ENCODE results near the gene AOC2. TPM values are rescaled to one million over a fixed set of nuclear protein-coding genes. Genes with fewer than 3 reads are reported as not detected.

Gene AOC2
- total and polyA plus RNA-seq, 9 of the 15 experiments (the other 6 are each of a cell fraction or from before 2014, with no cell fraction given), result 0.08 to 0.91 (median 0.49) TPM

DNA sequence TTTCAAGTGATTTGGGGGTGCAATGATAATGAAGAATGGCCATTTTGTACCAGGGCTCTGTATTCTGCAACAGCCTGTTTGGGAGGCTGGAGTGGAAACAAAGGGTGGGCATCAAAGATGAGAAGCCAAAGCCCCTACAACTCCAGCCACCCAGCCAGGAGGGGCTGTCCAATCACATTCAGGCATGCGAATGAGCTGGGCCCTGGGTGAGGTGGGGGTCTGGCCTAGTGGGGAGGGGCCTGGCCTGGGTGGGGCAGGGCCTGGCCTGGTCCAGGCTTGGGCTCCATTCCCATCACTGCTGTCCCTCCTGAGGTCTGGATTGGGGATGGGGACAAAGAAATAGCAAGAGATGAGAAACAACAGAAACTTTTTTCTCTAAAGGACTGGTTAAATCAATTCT, 13.0 kb downstream of the AOC2 start:
- H3K36me3 ChIP-seq (ENCODE audit: control insufficient read depth, insufficient read depth, low read length), result no peaks in the 10 kb centered on the region
- WGBS (ENCODE audit: insufficient coverage, low coverage, missing lambda C conversion rate), result 50% methylated on average over 1 of the region's 1 CpG
- FAIRE-seq (no peak), ATAC-seq (no peak), DNase-seq (ENCODE audit: extremely low read depth in 1 of 4, low spot score in 3 of 4) (no peak)
- H4K20me1 ChIP-seq (replicated peaks; ENCODE audit: control insufficient read depth, insufficient read depth, low read length), result no peaks in the 10 kb centered on the region
- no peak overlapping the region for H3K4me3 ChIP-seq
- intact Hi-C loops (cut with micrococcal nuclease), result no loop called here
- no TSS peak for BruUV-seq (replicated peaks)
- TF ChIP-seq C11orf30 (IDR thresholded peaks at IDR 0.05; ENCODE audit: low read depth) (no peak), SMARCE1 (IDR thresholded peaks at IDR 0.05) (no peak), KLF16 (IDR thresholded peaks at IDR 0.05) (no peak), NFIC (IDR thresholded peaks at IDR 0.05) (no peak), ZNF197 (CRISPR knock-in tag; IDR thresholded peaks at IDR 0.05; ENCODE audit: low read depth) (no peak), STAG1 (CRISPR knock-in tag; IDR thresholded peaks at IDR 0.05; ENCODE audit: borderline replicate concordance) (no peak), HDAC1 (IDR thresholded peaks at IDR 0.05) (no peak), KHSRP (IDR thresholded peaks at IDR 0.05) (no peak), RUNX1 (IDR thresholded peaks at IDR 0.05; ENCODE audit: low read depth) (no peak), NR1H2 (CRISPR knock-in tag; IDR thresholded peaks at IDR 0.05) (no peak), POLR2AphosphoS2 (IDR thresholded peaks at IDR 0.05; ENCODE audit: low read length) (no peak), TEAD1 (CRISPR knock-in tag; IDR thresholded peaks at IDR 0.05) (no peak), ZNF174 (CRISPR knock-in tag; IDR thresholded peaks at IDR 0.05) (no peak), CAMTA2 (CRISPR knock-in tag; conservative IDR thresholded peaks at IDR 0.05) (no peak), ESRRB (CRISPR knock-in tag; IDR thresholded peaks at IDR 0.05; ENCODE audit: borderline replicate concordance) (no peak)
- TF ChIP-seq, protein P1, sequence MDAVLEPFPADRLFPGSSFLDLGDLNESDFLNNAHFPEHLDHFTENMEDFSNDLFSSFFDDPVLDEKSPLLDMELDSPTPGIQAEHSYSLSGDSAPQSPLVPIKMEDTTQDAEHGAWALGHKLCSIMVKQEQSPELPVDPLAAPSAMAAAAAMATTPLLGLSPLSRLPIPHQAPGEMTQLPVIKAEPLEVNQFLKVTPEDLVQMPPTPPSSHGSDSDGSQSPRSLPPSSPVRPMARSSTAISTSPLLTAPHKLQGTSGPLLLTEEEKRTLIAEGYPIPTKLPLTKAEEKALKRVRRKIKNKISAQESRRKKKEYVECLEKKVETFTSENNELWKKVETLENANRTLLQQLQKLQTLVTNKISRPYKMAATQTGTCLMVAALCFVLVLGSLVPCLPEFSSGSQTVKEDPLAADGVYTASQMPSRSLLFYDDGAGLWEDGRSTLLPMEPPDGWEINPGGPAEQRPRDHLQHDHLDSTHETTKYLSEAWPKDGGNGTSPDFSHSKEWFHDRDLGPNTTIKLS (IDR thresholded peaks at IDR 0.05; ENCODE audit: borderline replicate concordance, low read depth), result no peak
- TF ChIP-seq, protein P2, sequence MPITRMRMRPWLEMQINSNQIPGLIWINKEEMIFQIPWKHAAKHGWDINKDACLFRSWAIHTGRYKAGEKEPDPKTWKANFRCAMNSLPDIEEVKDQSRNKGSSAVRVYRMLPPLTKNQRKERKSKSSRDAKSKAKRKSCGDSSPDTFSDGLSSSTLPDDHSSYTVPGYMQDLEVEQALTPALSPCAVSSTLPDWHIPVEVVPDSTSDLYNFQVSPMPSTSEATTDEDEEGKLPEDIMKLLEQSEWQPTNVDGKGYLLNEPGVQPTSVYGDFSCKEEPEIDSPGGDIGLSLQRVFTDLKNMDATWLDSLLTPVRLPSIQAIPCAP (CRISPR knock-in tag; IDR thresholded peaks at IDR 0.05; ENCODE audit: borderline replicate concordance), result no peak
- H3K4me2 ChIP-seq (ENCODE audit: insufficient read depth, low read length), result no peak overlapping the region
- 0 out of 5 replicates have a peak, but pooled peaks cover 0 to 9% of the 10 kb centered on the region in 2 experiments for H3K27me3 ChIP-seq (ENCODE audit: control insufficient read depth in 2 of 2, insufficient read depth in 2 of 2, low read length in 2 of 2)
- H3K27ac ChIP-seq (ENCODE audit: extremely low read depth, low read depth, low read length), result no peak overlapping the region
- POLR2A ChIA-PET, result interaction anchor here (0.6 kb wide), 1 partner anchor 12 kb away, joined by 3 read pairs; no protein-coding TSS in a partner anchor
- in situ Hi-C loops (cut with MboI), result no loop called here
- H3K9me1 ChIP-seq (ENCODE audit: control insufficient read depth, insufficient read depth, low read length), result no peaks in the 10 kb centered on the region
- no peak overlapping the region for H2AFZ ChIP-seq (ENCODE audit: low read depth, low read length)
- no peaks in the 10 kb centered on the region for H3K79me2 ChIP-seq (ENCODE audit: control insufficient read depth, insufficient read depth, low read length)
- no peak overlapping the region for H3K9ac ChIP-seq (ENCODE audit: insufficient read depth in 1 of 2, low read depth in 2 of 2, low read length in 2 of 2)
- CTCF ChIA-PET (ENCODE audit: low intra/inter-chr PET ratio), result no interaction called here
- H3K4me1 ChIP-seq (replicated peaks in 1 of 2; ENCODE audit: control insufficient read depth in 2 of 2, insufficient read depth in 2 of 2, low read length in 2 of 2), result peaks cover 0 to 3% of the 10 kb centered on the region in 2 experiments; a peak in 1 of 5 replicates
- no peaks in the 10 kb centered on the region for H3K9me3 ChIP-seq (replicated peaks; ENCODE audit: control insufficient read depth, insufficient read depth, low read depth, low read length)
